Measurements from ENCODE around the gene KRTAP29-1.
"Not testable (repeated sequence)": the region's sequence is repeated elsewhere in the genome, so short reads cannot be mapped to it uniquely, and the experiment has no call there.

The KRTAP29-1 gene

GRCh38 chr17:41301916-41302901, at the start of gene KRTAP29-1:
TSS of gene KRTAP29-1 (minus strand) at chr17:41302851. CDS start at chr17:41302851, 0 bp downstream.
- DNase-seq (ENCODE audit: low spot score) = no peak

DNA sequence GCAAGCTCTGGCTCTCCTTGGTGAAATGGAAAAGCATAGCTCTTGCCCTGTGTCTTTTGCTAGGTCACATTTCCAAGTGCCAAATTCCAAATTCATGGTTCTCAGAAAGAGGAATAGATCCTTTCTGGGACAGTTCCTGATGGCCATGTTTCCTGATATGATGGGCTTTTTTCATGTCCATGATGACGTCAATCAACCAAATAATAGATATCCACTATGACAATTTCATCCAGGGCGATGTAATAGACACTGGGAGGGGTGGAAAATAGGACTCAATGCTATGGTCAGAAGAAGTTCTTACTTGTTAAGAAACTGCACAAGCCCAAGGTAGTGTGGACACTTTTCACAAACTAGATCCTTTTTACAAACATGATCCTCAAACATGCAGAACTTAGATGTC, 48.5 kb upstream of the KRTAP29-1 start:
- DNase-seq (ENCODE audit: low spot score) = no peak

DNA sequence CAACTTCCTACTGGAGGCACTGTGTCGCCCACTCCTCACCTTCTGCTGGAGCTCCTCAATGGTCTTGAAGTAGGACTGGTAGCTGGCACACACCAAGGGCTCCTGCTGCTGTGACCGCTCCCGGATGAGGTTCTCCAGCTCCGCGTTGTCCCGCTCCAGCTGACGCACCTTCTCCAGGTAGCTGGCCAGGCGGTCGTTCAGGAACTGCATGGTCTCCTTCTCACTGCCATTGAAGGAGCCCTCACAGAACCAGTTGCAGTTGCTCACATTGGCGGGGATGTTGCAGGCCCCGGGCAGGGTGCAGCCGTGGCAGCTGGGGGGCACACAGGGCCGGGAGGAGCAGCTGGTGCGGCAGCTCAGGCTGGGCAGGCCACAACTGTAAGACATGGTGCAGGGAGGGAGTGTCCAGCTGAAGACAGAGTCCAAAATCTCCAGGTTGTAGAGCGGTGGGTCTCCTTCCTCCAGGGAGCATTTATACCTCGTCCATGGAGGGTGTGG, 47.8 kb upstream of the KRTAP29-1 start, which contains the start of gene KRT33A:
KRT33A (minus strand) TSS at position 448 of the 498 bp plus-strand sequence; CDS start at position 387, 61 bp downstream.
- DNase-seq (ENCODE audit: low spot score) = not testable (repeated sequence)

DNA sequence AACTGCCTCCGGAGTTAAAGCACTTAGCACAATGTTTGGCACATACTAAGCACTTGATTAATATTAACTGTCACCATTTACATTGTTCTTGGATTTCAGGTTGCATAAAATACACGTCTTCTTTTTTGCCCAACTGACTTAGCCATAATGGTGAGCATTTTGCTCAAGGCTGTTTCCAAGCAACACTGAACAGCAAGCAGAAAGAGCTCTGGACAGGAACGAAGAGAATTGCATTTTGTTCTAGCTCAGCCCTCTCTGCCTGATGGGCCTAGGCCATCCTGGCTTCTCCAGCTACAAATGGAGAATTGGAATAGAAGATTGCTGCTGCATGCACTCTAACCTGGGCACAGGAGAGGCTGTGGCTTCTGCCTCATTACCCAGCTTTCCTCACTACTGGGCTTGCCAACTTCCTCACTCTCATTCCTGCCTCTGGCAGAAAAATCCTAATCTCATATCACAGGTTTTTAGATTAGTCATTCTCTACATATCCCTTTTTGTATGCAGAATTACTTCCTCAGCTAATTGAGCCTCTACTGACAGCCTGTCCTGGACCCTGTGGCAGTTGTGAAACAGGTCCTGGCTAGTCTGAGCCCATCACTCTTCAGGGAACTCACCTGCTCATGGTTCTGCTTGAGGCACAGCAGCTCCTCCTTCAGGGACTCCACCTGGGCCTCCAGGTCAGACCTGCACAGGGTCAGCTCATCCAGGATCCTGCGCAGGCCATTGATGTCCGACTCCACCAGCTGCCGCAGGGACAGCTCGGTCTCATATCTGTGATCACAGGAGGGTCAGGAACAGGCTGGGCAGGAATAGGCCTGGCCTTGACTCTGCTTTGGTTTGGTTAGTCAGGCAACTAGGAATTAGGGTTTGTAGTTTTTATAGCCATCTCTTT, 45.5 kb upstream of the KRTAP29-1 start:
- DNase-seq (ENCODE audit: low spot score) = no peak

DNA sequence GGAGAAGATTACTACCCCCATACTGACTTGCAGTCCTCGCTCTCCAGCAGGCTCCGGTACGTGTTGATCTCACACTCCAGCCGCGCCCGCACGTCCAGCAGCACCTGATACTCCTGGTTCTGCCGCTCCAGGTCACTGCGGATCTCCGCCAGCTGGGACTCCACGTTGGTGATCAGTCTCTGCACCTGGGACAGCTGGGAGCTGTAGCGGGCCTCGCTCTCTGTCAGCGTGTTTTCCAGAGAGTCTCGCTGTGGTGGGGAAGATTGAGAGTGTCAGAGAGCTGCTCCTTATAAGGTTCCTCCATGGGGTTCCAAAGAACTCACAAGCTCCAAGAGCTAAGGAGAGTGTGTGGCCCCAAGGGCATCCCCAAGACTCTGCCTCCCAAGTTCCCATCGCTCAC, 43.8 kb upstream of the KRTAP29-1 start:
- DNase-seq (ENCODE audit: low spot score) = not testable (repeated sequence)

DNA sequence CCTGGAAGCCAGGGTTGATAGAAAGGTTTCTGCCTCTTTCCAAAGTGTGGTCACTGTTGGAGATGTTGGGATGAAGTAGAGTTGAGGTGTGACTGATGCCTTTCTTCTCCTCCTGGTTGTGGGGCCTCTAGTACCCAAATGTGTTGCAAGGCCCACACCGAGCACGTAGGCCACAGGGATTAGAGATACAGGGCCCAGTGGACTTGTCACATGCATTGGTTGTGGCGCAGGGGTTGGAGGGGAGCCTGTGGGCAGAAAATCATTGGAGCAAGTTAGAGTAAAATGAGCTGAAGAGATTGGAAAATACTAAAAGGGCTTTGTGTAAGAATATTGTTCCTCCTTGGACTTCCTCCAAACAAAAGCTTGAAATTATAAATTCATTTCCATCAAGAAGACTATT, 43.3 kb upstream of the KRTAP29-1 start:
- DNase-seq (ENCODE audit: low spot score) = no peak

DNA sequence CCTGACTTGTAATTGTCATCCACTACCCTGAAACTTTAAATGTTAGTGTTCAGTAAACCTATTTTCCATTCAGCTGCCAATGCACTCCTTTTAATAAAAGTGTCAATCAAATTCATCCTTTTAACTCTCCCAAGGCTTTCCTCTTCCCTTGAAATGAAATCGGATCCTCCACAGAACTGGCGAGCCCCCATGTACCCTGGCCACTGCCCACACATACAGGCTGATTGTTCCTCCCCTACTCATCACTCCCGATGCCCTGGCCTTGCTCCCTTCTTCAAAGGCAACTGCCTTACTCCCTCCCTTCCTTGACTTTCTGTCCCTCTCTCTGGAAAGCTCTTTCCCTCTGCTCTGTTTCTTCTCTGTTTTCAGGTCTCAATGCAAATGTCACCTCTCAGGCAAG, 40.4 kb upstream of the KRTAP29-1 start:
- DNase-seq (ENCODE audit: low spot score) = no peak

DNA sequence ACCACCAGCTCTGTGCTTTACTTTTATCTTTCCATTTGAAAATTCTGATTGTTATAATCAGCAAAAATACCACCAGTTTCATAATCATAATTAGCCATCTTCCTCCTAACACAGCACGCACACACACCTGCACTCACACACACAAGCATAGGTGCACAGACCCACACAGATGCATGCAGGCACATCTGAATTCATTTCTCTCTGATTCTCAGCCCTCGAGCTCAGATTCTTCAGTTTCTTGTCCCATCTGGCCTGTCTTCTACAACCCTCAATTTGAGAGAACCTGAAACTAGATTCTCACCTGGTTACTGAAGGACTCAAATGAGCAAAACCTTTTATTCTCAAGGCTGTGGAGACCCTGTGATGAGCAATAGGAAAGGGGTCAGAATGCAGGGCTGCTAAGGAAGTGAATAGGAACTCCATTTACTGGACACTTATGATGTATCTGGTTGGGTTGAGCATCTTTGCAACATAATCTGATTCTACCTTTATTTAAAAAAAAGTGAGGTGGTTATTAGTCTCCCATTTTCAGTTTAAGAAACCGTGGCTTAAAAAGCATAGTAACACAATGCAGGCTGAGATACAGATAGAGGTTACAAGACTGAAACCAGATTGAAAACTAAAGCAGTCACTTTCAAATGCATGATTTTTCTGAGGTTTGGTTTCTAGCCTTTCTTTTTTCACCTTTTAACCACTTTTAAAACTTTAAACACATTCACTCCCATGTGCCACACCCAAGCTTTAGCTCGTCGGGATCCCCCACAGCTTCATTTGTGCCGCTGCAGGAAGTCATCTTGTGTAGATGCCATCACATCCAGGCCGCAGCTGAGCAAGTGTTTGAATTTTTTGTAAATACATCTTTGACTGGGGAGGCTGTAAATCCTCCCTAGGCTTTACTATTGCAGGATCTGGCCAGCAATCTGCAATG, 38.5 kb upstream of the KRTAP29-1 start:
- no peak for DNase-seq (ENCODE audit: low spot score)

DNA sequence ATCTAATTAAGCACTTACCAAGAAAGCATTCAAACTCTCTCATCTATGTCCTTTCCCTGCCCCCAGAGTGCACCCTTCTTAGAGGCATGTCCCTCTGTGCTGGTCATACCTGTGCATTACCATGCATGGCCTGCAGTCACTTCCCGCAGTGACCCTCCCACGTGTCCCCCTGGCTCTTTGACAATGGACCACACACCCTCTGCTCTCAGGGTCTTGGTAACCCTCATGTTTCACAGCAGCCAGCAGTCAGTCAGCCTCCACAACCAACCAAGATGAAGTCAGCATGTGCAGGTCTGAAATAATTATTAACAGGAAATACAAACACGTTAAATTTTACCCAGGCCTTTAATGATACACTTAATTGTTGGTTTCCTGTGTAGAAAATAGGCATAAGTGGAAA, 37.8 kb upstream of the KRTAP29-1 start:
- DNase-seq (ENCODE audit: low spot score) = no peak

- DNase-seq (ENCODE audit: low spot score) = no peak
These were observed 37.0 kb upstream of the KRTAP29-1 start for GRCh38 chr17:41339571-41340172.

GRCh38 chr17:41338961-41339485, 36.4 kb upstream of the KRTAP29-1 start:
- no peak for DNase-seq (ENCODE audit: low spot score)

DNA sequence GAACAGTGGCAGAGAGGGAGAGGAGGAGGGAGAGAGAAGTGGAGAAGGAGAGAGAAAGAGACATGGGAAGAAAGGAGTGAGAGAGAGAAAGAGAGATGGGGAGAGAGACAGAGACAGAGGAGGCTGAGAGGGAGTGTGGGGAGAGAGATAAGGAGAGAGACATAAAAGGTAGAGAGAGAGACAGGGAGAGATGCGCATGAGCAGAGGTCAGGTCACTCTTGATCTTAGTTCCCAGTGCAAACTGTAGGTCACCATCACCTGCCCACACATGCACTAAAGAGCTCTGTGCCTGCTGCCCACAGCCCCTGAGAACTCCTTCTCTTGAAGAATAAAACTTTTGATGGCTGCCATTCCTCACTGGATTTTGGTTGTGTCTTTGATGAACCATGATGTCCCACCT, 33.1 kb upstream of the KRTAP29-1 start:
- no peak for DNase-seq (ENCODE audit: low spot score)

- no peak for DNase-seq (ENCODE audit: low spot score)
These were observed 32.0 kb upstream of the KRTAP29-1 start for GRCh38 chr17:41334385-41335305.

- DNase-seq (ENCODE audit: low spot score) = no peak
These were observed 31.2 kb upstream of the KRTAP29-1 start for GRCh38 chr17:41333836-41334235.

DNA sequence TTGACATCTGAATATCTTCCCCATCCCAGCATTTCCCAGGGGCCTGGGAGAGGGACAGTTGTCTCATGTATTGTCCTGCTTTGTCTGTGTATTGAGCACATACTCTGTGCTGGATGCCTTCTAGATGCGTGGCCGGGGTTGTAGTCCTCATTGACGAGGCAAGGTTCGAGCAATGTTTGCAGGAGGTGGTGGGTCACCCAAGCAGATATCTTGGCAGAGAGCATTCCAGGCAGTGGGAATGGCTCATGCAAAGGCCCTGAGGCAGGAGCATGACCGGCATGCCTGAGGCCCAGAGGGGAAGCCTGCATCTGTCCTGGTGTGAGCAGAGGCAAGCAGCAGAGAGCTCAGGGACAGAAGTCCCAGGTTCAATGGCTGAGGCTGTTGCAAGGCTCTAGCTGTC, 30.4 kb upstream of the KRTAP29-1 start:
- no peak for DNase-seq (ENCODE audit: low spot score)

GRCh38 chr17:41332239-41332638, 29.6 kb upstream of the KRTAP29-1 start:
- no peak for DNase-seq (ENCODE audit: low spot score)

DNA sequence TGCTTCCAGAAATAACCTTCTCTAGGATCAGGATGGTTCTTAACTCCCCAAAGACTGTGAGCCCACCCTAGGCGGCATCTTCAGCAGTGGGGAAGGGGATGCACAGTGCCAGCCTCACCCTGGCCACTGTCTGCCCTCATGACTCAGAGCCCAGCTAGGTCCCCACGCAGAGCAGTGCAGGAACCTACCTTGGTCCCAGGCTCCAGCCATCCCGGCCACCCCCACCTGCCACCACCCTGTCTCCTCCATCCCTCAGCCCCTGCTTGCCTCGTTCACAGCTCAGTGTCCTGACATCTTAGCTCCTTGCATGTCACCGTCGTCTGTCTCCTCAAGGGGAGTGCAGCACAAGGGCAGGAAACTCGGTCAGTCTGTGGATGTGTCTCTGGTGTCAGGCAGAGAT, 29.0 kb upstream of the KRTAP29-1 start:
- no peak for DNase-seq (ENCODE audit: low spot score)

DNA sequence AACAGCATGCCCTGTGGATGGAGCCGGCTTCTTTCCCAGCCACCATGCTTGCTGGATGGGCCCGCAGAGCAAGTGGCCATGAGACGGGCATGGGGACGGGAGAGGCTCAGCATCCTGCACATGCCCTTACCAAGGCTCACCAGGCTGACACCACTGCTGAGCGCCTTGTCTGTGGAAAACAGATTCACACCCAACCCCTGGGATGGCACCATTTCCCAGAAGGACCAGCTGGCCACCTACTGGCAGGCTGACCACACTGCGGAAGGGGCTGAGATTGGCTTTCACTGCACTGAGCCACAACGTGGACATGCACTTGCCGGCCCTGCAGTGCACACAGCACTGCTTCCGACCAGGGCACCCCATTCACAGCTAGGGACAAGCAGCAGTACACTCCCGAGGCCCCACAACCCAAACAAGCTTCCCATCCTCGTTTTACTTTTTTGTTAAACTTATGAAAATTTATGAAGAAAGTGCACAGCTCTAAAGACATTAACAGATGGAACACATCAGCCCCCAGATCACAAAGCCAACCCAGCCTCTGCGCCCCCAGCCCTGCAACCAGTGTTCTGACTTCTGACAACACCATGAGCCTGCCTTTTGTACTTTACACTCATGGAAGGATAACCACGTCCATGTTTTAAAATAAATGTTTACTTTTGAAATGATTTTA, 26.8 kb upstream of the KRTAP29-1 start:
- DNase-seq (ENCODE audit: low spot score) = peak; percentile 73

GRCh38 chr17:41328207-41328606, 25.6 kb upstream of the KRTAP29-1 start:
- DNase-seq (ENCODE audit: low spot score) = no peak
